OCI-LY1 (cell line): ENCODE measurements around the gene NFIB.

Source experiments
- EZH2 ChIP-seq: fragments of 200-600 bp; sonication (generic), shearing (Covaris generic); IDR thresholded peaks from 2 replicates; pipeline ENCODE4 v1.8.0; 2017; ENCODE audit warnings: borderline replicate concordance, mixed run types, mild to moderate bottlenecking, antibody characterized with exemption, low read length, moderate library complexity, mixed read lengths
- TF ChIP-seq, protein P1 (sequence below): fragments of 200-600 bp; sonication (generic), shearing (Covaris generic); IDR thresholded peaks from 2 replicates; pipeline ENCODE4 v1.5.1; 2017; ENCODE audit warnings: mild to moderate bottlenecking, antibody characterized with exemption, low read length, moderate library complexity, mixed read lengths

DNA sequence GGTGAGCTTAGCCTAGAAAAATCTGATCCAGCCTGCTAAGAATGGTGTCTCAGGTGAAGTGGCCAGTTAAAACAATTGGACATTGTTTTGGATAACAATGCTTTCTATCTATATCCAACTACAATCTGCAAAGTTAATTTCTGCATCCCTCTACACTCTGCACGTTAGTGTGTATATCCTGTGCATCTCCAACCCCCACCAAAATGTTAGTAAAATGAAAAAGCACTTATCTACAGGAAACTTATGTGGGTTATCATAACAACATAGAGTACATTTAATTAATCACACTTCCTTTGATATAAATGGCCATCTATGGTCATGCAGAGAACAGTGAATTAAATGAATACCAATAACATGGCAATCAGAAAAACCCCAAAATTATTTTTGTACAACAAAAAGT lies 158.7 kb downstream of the NFIB start:
- TF ChIP-seq, protein P1, sequence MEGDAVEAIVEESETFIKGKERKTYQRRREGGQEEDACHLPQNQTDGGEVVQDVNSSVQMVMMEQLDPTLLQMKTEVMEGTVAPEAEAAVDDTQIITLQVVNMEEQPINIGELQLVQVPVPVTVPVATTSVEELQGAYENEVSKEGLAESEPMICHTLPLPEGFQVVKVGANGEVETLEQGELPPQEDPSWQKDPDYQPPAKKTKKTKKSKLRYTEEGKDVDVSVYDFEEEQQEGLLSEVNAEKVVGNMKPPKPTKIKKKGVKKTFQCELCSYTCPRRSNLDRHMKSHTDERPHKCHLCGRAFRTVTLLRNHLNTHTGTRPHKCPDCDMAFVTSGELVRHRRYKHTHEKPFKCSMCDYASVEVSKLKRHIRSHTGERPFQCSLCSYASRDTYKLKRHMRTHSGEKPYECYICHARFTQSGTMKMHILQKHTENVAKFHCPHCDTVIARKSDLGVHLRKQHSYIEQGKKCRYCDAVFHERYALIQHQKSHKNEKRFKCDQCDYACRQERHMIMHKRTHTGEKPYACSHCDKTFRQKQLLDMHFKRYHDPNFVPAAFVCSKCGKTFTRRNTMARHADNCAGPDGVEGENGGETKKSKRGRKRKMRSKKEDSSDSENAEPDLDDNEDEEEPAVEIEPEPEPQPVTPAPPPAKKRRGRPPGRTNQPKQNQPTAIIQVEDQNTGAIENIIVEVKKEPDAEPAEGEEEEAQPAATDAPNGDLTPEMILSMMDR = no peak
- TF ChIP-seq EZH2 = no peak
